Ammon's horn (tissue), 1 donor: ENCODE results near the gene SORD.
A peak's percentile ranks its signal among the peaks of the same experiment; 100 is the strongest.

Experiments
- DNase-seq: peaks from one replicate; pipeline ENCODE4 v3.0.0-alpha.2; 2016; ENCODE audit warnings: low spot score

Gene SORD

GRCh38 chr15:45116482-45117307 is 93.7 kb downstream of the SORD start:
- no peak for DNase-seq

- DNase-seq, result no peak
These were observed 94.5 kb downstream of the SORD start for GRCh38 chr15:45117308-45118130.

- DNase-seq, result peak; percentile 96
These were observed 95.2 kb downstream of the SORD start for GRCh38 chr15:45118131-45118588.

- no peak for DNase-seq
These were observed 96.0 kb downstream of the SORD start for GRCh38 chr15:45118996-45119395.

- no peak for DNase-seq
These were observed 97.3 kb downstream of the SORD start for GRCh38 chr15:45120081-45120972.

- no peak for DNase-seq
These were observed 98.0 kb downstream of the SORD start for GRCh38 chr15:45121020-45121419.

GRCh38 chr15:45121706-45122417 is 98.9 kb downstream of the SORD start:
- DNase-seq, result no peak

GRCh38 chr15:45122719-45123118 is 99.7 kb downstream of the SORD start:
- DNase-seq, result no peak

- DNase-seq, result no peak
These were observed 100.4 kb downstream of the SORD start for GRCh38 chr15:45123397-45123796.

GRCh38 chr15:45126535-45127158 is 103.7 kb downstream of the SORD start:
- no peak for DNase-seq
